Measurements from ENCODE around the gene CMTM8. TPM values are rescaled to one million over a fixed set of nuclear protein-coding genes. Genes with fewer than 3 reads are reported as not detected.

CMTM8 gene
- total and polyA plus RNA-seq, 12 donors = 2.1 to 8.4 (median 3.5) TPM

GRCh38 chr3:32257042-32257441 lies 18.6 kb downstream of the CMTM8 start:
- no peaks in the 10 kb centered on the region for H3K4me1 ChIP-seq
- WGBS, 2 donors = 98% methylated on average over 3 of the region's 3 CpGs
- DNase-seq = no peak
- no peak for ATAC-seq
- H3K9me3 ChIP-seq = peaks cover 0 to 19% (median 0%) of the 10 kb centered on the region in 11 donors
- no peak overlapping the region for H3K4me3 ChIP-seq
- H3K36me3 ChIP-seq = no peaks in the 10 kb centered on the region
- no peak overlapping the region for H3K27ac ChIP-seq
- H3K27me3 ChIP-seq = no peaks in the 10 kb centered on the region
- intact Hi-C loops (cut with DNase I) = no loop called here
- TF ChIP-seq, protein P1, sequence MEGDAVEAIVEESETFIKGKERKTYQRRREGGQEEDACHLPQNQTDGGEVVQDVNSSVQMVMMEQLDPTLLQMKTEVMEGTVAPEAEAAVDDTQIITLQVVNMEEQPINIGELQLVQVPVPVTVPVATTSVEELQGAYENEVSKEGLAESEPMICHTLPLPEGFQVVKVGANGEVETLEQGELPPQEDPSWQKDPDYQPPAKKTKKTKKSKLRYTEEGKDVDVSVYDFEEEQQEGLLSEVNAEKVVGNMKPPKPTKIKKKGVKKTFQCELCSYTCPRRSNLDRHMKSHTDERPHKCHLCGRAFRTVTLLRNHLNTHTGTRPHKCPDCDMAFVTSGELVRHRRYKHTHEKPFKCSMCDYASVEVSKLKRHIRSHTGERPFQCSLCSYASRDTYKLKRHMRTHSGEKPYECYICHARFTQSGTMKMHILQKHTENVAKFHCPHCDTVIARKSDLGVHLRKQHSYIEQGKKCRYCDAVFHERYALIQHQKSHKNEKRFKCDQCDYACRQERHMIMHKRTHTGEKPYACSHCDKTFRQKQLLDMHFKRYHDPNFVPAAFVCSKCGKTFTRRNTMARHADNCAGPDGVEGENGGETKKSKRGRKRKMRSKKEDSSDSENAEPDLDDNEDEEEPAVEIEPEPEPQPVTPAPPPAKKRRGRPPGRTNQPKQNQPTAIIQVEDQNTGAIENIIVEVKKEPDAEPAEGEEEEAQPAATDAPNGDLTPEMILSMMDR (IDR thresholded peaks at IDR 0.05) = no peak

GRCh38 chr3:32257641-32258438 lies 19.4 kb downstream of the CMTM8 start:
- 79 to 80% methylated on average over 6 of the region's 6 CpGs for WGBS, 2 donors
- TF ChIP-seq, protein P1 (IDR thresholded peaks at IDR 0.05) = no peak

GRCh38 chr3:32258869-32259268 lies 20.4 kb downstream of the CMTM8 start:
- H3K27me3 ChIP-seq = no peaks in the 10 kb centered on the region
- ATAC-seq (peak in 1 of 8 donors; percentile 11), DNase-seq (no peak)
- intact Hi-C loops (cut with DNase I) = no loop called here
- WGBS, 2 donors = 90 to 94% methylated on average over 17 of the region's 17 CpGs
- TF ChIP-seq, protein P1 (IDR thresholded peaks at IDR 0.05) = no peak
- no peaks in the 10 kb centered on the region for H3K36me3 ChIP-seq
- no peak overlapping the region for H3K27ac ChIP-seq
- peaks cover 0 to 18% (median 0%) of the 10 kb centered on the region in 11 donors for H3K9me3 ChIP-seq
- H3K4me3 ChIP-seq = no peak overlapping the region
- H3K4me1 ChIP-seq = no peaks in the 10 kb centered on the region

More at GRCh38 chr3:32257641-32258438, 19.4 kb downstream of the CMTM8 start:
- intact Hi-C loops (cut with DNase I) = no loop called here
- DNase-seq = no peak
- Histone ChIP-seq H3K27ac (no peak overlapping the region), H3K27me3 (no peaks in the 10 kb centered on the region), H3K9me3 (peaks cover 0 to 19% (median 0%) of the 10 kb centered on the region in 11 donors), H3K4me3 (no peak overlapping the region), H3K4me1 (no peaks in the 10 kb centered on the region), H3K36me3 (no peaks in the 10 kb centered on the region)
- no peak for ATAC-seq

GRCh38 chr3:32261545-32261944 lies 23.1 kb downstream of the CMTM8 start:
- 62 to 75% methylated on average over 3 of the region's 3 CpGs for WGBS, 2 donors
- no peaks in the 10 kb centered on the region for H3K9me3 ChIP-seq
- intact Hi-C loops (cut with DNase I) = no loop called here
- H3K36me3 ChIP-seq = no peaks in the 10 kb centered on the region
- no peaks in the 10 kb centered on the region for H3K27me3 ChIP-seq
- H3K4me1 ChIP-seq = no peaks in the 10 kb centered on the region
- DNase-seq (no peak), ATAC-seq (no peak)
- H3K4me3 ChIP-seq = no peak overlapping the region
- no peak overlapping the region for H3K27ac ChIP-seq
- TF ChIP-seq, protein P1 (IDR thresholded peaks at IDR 0.05) = no peak

Data from heart right ventricle (tissue), 16 donors.